Thoracic aorta (tissue), 2 donors: ENCODE data around the gene YEATS2. TPM values are rescaled to one million over a fixed set of nuclear protein-coding genes. Genes with fewer than 3 reads are reported as not detected.

Source experiments
- ATAC-seq: fragments of 150-250 bp; one replicate; pipeline ENCODE4 v1.8.0; 2017; ENCODE audit warnings: low read depth; ENCODE audit not compliant: insufficient number of reproducible peaks, low FRiP score
- DNase-seq: peaks from one replicate; pipeline ENCODE4 v3.0.0-alpha.2; 2020; ENCODE audit warnings: low spot score
- H3K27ac ChIP-seq, 2 donors: fragments of 200-600 bp; sonication (generic); 1 replicate in 1 of 2; 2 replicates in 1 of 2; pipeline ENCODE4 v1.5.1; 2016; ENCODE audit warnings: mild to moderate bottlenecking in 2 of 2, moderate library complexity in 2 of 2
- H3K27me3 ChIP-seq: fragments of 200-600 bp; sonication (generic); replicated peaks from 2 replicates; pipeline ENCODE4 v1.6.0; 2016; ENCODE audit warnings: mild to moderate bottlenecking; ENCODE audit not compliant: insufficient read depth
- H3K36me3 ChIP-seq: fragments of 200-600 bp; sonication (generic); one replicate; pipeline ENCODE4 v1.5.1; 2016
- H3K4me1 ChIP-seq, 2 donors: fragments of 200-600 bp; sonication (generic); 1 replicate in 1 of 2; 2 replicates in 1 of 2; pipeline versions ENCODE4 v1.5.1 to v1.6.0; 2016; ENCODE audit warnings: low read depth in 2 of 2, mild to moderate bottlenecking in 1 of 2; ENCODE audit not compliant: control insufficient read depth in 1 of 2
- H3K4me3 ChIP-seq: fragments of 200-600 bp; sonication (generic); 2 replicates; pipeline ENCODE4 v1.5.1; 2016; ENCODE audit warnings: mild to moderate bottlenecking
- H3K9me3 ChIP-seq: fragments of 200-600 bp; sonication (generic); 2 replicates; pipeline ENCODE4 v1.5.1; 2016
- CTCF ChIP-seq: fragments of 200-600 bp; sonication (generic); IDR thresholded peaks from one replicate; pipeline ENCODE4 v1.5.1; 2019; ENCODE audit warnings: antibody characterized with exemption
- total RNA-seq, 2 donors: library from RNA; depleted of rRNA; stranded (reverse); fragments of >200 nt; gene quantifications; one replicate each; pipeline versions ENCODE4 v1.1.0 to v1.2.3, GENCODE V29; 2016

YEATS2 gene
- total RNA-seq, 2 donors from 2014 or later: 25.3 to 34.2 TPM

GRCh38 chr3:183745300-183746098 lies 47.9 kb downstream of the YEATS2 start:
- no peak for ATAC-seq
- Histone ChIP-seq H3K27ac (no peak overlapping the region), H3K9me3 (no peaks in the 10 kb centered on the region), H3K4me1 (no peaks in the 10 kb centered on the region), H3K4me3 (no peak overlapping the region), H3K27me3 (no peaks in the 10 kb centered on the region), H3K36me3 (no peaks in the 10 kb centered on the region)
- no peak for DNase-seq
- TF ChIP-seq CTCF: no peak

- Histone ChIP-seq H3K36me3 (peaks cover 25% of the 10 kb centered on the region), H3K9me3 (no peaks in the 10 kb centered on the region), H3K27me3 (no peaks in the 10 kb centered on the region), H3K27ac (no peak overlapping the region), H3K4me1 (no peaks in the 10 kb centered on the region), H3K4me3 (no peak overlapping the region)
- DNase-seq (no peak), ATAC-seq (no peak)
- TF ChIP-seq CTCF: no peak
These were observed 56.5 kb downstream of the YEATS2 start for GRCh38 chr3:183754052-183754451.

- H3K27ac ChIP-seq: no peak overlapping the region
- H3K4me3 ChIP-seq: no peak overlapping the region
- DNase-seq (no peak), ATAC-seq (no peak)
- no peaks in the 10 kb centered on the region for H3K9me3 ChIP-seq
- no peak for TF ChIP-seq CTCF
- peaks cover 14% of the 10 kb centered on the region for H3K36me3 ChIP-seq
- peaks cover 0 to 16% of the 10 kb centered on the region in 2 donors for H3K4me1 ChIP-seq
- H3K27me3 ChIP-seq: no peaks in the 10 kb centered on the region
These were observed 64.7 kb downstream of the YEATS2 start for GRCh38 chr3:183762304-183762703.

GRCh38 chr3:183764847-183765731 lies 67.5 kb downstream of the YEATS2 start:
- H3K4me1 ChIP-seq: peaks cover 0 to 16% of the 10 kb centered on the region in 2 donors
- peak overlapping the region in 1 of 2 donors; percentile 3 for H3K27ac ChIP-seq
- H3K36me3 ChIP-seq: peaks cover 8% of the 10 kb centered on the region
- ATAC-seq (peak; percentile 37), DNase-seq (no peak)
- H3K27me3 ChIP-seq: no peaks in the 10 kb centered on the region
- H3K4me3 ChIP-seq: no peak overlapping the region
- no peaks in the 10 kb centered on the region for H3K9me3 ChIP-seq
- TF ChIP-seq CTCF: no peak

GRCh38 chr3:183766107-183766506 lies 68.5 kb downstream of the YEATS2 start:
- TF ChIP-seq CTCF: no peak
- no peak overlapping the region for H3K27ac ChIP-seq
- H3K27me3 ChIP-seq: no peaks in the 10 kb centered on the region
- ATAC-seq: no peak
- no peak for DNase-seq
- H3K9me3 ChIP-seq: no peaks in the 10 kb centered on the region
- H3K4me3 ChIP-seq: no peak overlapping the region
- H3K4me1 ChIP-seq: peaks cover 0 to 16% of the 10 kb centered on the region in 2 donors
- H3K36me3 ChIP-seq: peaks cover 8% of the 10 kb centered on the region
